ENCODE data around the gene MFSD11.

- TF ChIP-seq CTCF (conservative IDR thresholded peaks at IDR 0.05; ENCODE audit: low read length) (no peak), EZH2phosphoT487 (IDR thresholded peaks at IDR 0.05; ENCODE audit: borderline replicate concordance, low read depth, low read length) (no peak)
Observed at GRCh38 chr17:76706817-76707216, 31.1 kb upstream of the MFSD11 start.
